HG03280 (cell line): ENCODE results near the gene TAS2R7.
"Not testable (repeated sequence)": the region's sequence is repeated elsewhere in the genome, so short reads cannot be mapped to it uniquely, and the experiment has no call there.

Experiments used
- ATAC-seq: cut with Tn5 transposase; IDR thresholded peaks from one replicate; pipeline ENCODE4 v1.9.1; 2021; ENCODE audit warnings: mild to moderate bottlenecking, moderate library complexity; ENCODE audit not compliant: unreplicated experiment

The TAS2R7 gene

GRCh38 chr12:10802587-10802986, at the start of gene TAS2R7:
TSS of gene TAS2R7 (minus strand) at chr12:10802627. CDS start at chr12:10802570, 57 bp downstream.
- ATAC-seq: no peak

- ATAC-seq: no peak
Measured at GRCh38 chr12:10851243-10851858, 48.9 kb upstream of the TAS2R7 start.

- no peak for ATAC-seq
Measured at GRCh38 chr12:10849425-10849878, 47.0 kb upstream of the TAS2R7 start, which contains the start of gene PRR4. TSS of gene PRR4 (minus strand) at chr12:10849475. CDS start at chr12:10849437, 38 bp downstream.

- ATAC-seq: no peak
Measured at GRCh38 chr12:10847744-10848143, 45.3 kb upstream of the TAS2R7 start.

GRCh38 chr12:10842862-10843261, 40.4 kb upstream of the TAS2R7 start:
- ATAC-seq: no peak

- ATAC-seq: no peak
Measured at GRCh38 chr12:10838461-10838860, 36.0 kb upstream of the TAS2R7 start.

GRCh38 chr12:10829994-10830393, 27.6 kb upstream of the TAS2R7 start:
- ATAC-seq: no peak

GRCh38 chr12:10826258-10826657, 23.8 kb upstream of the TAS2R7 start, which contains the start of gene TAS2R10:
TSS of gene TAS2R10 (minus strand) at chr12:10826358. CDS start at chr12:10826269, 89 bp downstream.
- no peak for ATAC-seq

- no peak for ATAC-seq
Measured at GRCh38 chr12:10824957-10825356, 22.5 kb upstream of the TAS2R7 start.

- no peak for ATAC-seq
Measured at GRCh38 chr12:10811883-10812536, 9.6 kb upstream of the TAS2R7 start.

GRCh38 chr12:10810068-10810467, 7.6 kb upstream of the TAS2R7 start, which contains the start of gene TAS2R9:
TSS of gene TAS2R9 (minus strand) at chr12:10810168. CDS start at chr12:10810075, 93 bp downstream.
- ATAC-seq: no peak

- ATAC-seq: no peak
Measured at GRCh38 chr12:10807186-10807585, 4.8 kb upstream of the TAS2R7 start, which contains the start of gene TAS2R8. TSS of gene TAS2R8 (minus strand) at chr12:10807286. CDS start at chr12:10806980, 306 bp downstream.

- no peak for ATAC-seq
Measured at GRCh38 chr12:10801741-10802140, 686 bp downstream of the TAS2R7 start.

- no peak for ATAC-seq
Measured at GRCh38 chr12:10794222-10794621, 8.2 kb downstream of the TAS2R7 start.

- ATAC-seq: not testable (repeated sequence)
Measured at GRCh38 chr12:10791769-10792168, 10.7 kb downstream of the TAS2R7 start.

- no peak for ATAC-seq
Measured at GRCh38 chr12:10783252-10783651, 19.2 kb downstream of the TAS2R7 start.

GRCh38 chr12:10779103-10779502, 23.3 kb downstream of the TAS2R7 start:
- no peak for ATAC-seq

- ATAC-seq: no peak
Measured at GRCh38 chr12:10771132-10771733, 31.2 kb downstream of the TAS2R7 start.

GRCh38 chr12:10759657-10760056, 42.8 kb downstream of the TAS2R7 start:
- no peak for ATAC-seq

- ATAC-seq: no peak
Measured at GRCh38 chr12:10756194-10756593, 46.2 kb downstream of the TAS2R7 start.

- ATAC-seq: no peak
Measured at GRCh38 chr12:10753059-10753458, 49.4 kb downstream of the TAS2R7 start.
